Measurements from ENCODE around the gene TMEM150B. TPM values are rescaled to one million over a fixed set of nuclear protein-coding genes. Genes with fewer than 3 reads are reported as not detected.

TMEM150B gene
- total and polyA plus RNA-seq, 2 donors (not counting 1 experiment from before 2014, with no cell fraction given), result 1.4 TPM; not detected in 1

GRCh38 chr19:55308281-55308680 lies 16.9 kb downstream of the TMEM150B start:
- H3K27me3 Mint-ChIP-seq, result no peaks in the 10 kb centered on the region
- Histone ChIP-seq H2AFZ (ENCODE audit: insufficient read depth, low read depth, low read length, poor library complexity, severe bottlenecking) (no peak overlapping the region), H3K27me3 (replicated peaks in 1 of 4; ENCODE audit: control extremely low read depth in 1 of 4, control insufficient read depth in 3 of 4, insufficient read depth in 4 of 4, low read length in 3 of 4) (no peaks in the 10 kb centered on the region), H3K4me3 (ENCODE audit: control extremely low read depth in 1 of 5, extremely low read depth in 1 of 5, insufficient read depth in 1 of 5, low read depth in 2 of 5, low read length in 4 of 5) (no peak overlapping the region), H4K20me1 (ENCODE audit: control insufficient read depth, insufficient read depth, low read length, poor library complexity, severe bottlenecking) (no peaks in the 10 kb centered on the region), H3K36me3 (replicated peaks in 1 of 2; ENCODE audit: control extremely low read depth in 1 of 2, control insufficient read depth in 1 of 2, extremely low read depth in 1 of 2, insufficient read depth in 2 of 2, low read length in 1 of 2) (no peaks in the 10 kb centered on the region), H3K4me1 (ENCODE audit: control insufficient read depth in 2 of 2, insufficient read depth in 2 of 2, low read length in 2 of 2) (no peaks in the 10 kb centered on the region), H3K4me2 (replicated peaks; ENCODE audit: low read depth, low read length, poor library complexity, severe bottlenecking) (no peak overlapping the region), H3K27ac (ENCODE audit: low read length in 2 of 2) (no peak overlapping the region), H3K9ac (ENCODE audit: low read length) (no peak overlapping the region), H3K9me3 (ENCODE audit: control extremely low read depth in 1 of 3, control insufficient read depth in 2 of 3, insufficient read depth in 1 of 3, low read length in 2 of 3) (peaks cover 0 to 13% (median 0%) of the 10 kb centered on the region in 3 donors), H3K79me2 (ENCODE audit: control insufficient read depth, insufficient read depth, low read length) (no peaks in the 10 kb centered on the region)
- intact Hi-C loops (cut with micrococcal nuclease), result no loop called here
- no peaks in the 10 kb centered on the region for H3K4me1 Mint-ChIP-seq
- ATAC-seq (ENCODE audit: low read depth) (no peak), DNase-seq (no peak)
- no peaks in the 10 kb centered on the region for H3K9me3 Mint-ChIP-seq (ENCODE audit: insufficient read depth)
- TF ChIP-seq, protein P1, sequence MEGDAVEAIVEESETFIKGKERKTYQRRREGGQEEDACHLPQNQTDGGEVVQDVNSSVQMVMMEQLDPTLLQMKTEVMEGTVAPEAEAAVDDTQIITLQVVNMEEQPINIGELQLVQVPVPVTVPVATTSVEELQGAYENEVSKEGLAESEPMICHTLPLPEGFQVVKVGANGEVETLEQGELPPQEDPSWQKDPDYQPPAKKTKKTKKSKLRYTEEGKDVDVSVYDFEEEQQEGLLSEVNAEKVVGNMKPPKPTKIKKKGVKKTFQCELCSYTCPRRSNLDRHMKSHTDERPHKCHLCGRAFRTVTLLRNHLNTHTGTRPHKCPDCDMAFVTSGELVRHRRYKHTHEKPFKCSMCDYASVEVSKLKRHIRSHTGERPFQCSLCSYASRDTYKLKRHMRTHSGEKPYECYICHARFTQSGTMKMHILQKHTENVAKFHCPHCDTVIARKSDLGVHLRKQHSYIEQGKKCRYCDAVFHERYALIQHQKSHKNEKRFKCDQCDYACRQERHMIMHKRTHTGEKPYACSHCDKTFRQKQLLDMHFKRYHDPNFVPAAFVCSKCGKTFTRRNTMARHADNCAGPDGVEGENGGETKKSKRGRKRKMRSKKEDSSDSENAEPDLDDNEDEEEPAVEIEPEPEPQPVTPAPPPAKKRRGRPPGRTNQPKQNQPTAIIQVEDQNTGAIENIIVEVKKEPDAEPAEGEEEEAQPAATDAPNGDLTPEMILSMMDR (IDR thresholded peaks at IDR 0.05), result no peak
- no peak for TF ChIP-seq EZH2 (IDR thresholded peaks at IDR 0.05; ENCODE audit: borderline replicate concordance, insufficient read depth, low read depth, low read length, poor library complexity, severe bottlenecking)
- CTCF ChIA-PET, result no interaction called here
- WGBS (ENCODE audit: insufficient coverage), result 75% methylated on average over 6 of the region's 11 CpGs
- H3K4me3 Mint-ChIP-seq, result no peak overlapping the region
- no peak overlapping the region for H3K27ac Mint-ChIP-seq
- POLR2A ChIA-PET, result no interaction called here

DNA sequence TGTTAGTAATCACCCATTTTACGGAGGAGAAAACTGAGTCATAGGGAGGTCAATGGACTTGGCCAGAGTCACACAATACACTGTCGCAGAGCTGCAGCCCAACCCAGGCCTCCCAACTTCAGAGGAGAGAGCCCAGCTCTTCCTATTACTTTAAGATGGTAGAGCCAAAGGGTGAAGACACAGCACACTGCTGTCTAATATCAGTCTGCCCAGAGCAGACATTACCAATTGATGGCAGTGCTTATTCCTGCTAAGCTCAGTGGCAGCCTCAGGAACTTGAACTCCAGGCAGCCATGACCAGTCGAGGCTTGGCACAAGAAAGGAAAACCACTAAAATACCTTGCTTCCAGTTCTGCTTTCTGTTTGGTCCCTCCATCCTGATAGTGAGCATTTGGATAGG lies 18.4 kb downstream of the TMEM150B start:
- Histone ChIP-seq H3K9ac (ENCODE audit: low read length) (no peak overlapping the region), H3K27ac (ENCODE audit: low read length in 2 of 2) (no peak overlapping the region), H3K27me3 (replicated peaks in 1 of 4; ENCODE audit: control extremely low read depth in 1 of 4, control insufficient read depth in 3 of 4, insufficient read depth in 4 of 4, low read length in 3 of 4) (no peaks in the 10 kb centered on the region), H3K9me3 (ENCODE audit: control extremely low read depth in 1 of 3, control insufficient read depth in 2 of 3, insufficient read depth in 1 of 3, low read length in 2 of 3) (peaks cover 0 to 13% (median 0%) of the 10 kb centered on the region in 3 donors), H3K79me2 (ENCODE audit: control insufficient read depth, insufficient read depth, low read length) (no peaks in the 10 kb centered on the region), H3K4me2 (replicated peaks; ENCODE audit: low read depth, low read length, poor library complexity, severe bottlenecking) (no peak overlapping the region), H4K20me1 (ENCODE audit: control insufficient read depth, insufficient read depth, low read length, poor library complexity, severe bottlenecking) (no peaks in the 10 kb centered on the region), H3K36me3 (replicated peaks in 1 of 2; ENCODE audit: control extremely low read depth in 1 of 2, control insufficient read depth in 1 of 2, extremely low read depth in 1 of 2, insufficient read depth in 2 of 2, low read length in 1 of 2) (no peaks in the 10 kb centered on the region), H2AFZ (ENCODE audit: insufficient read depth, low read depth, low read length, poor library complexity, severe bottlenecking) (no peak overlapping the region), H3K4me1 (ENCODE audit: control insufficient read depth in 2 of 2, insufficient read depth in 2 of 2, low read length in 2 of 2) (peaks cover 4 to 8% of the 10 kb centered on the region in 2 donors), H3K4me3 (ENCODE audit: control extremely low read depth in 1 of 5, extremely low read depth in 1 of 5, insufficient read depth in 1 of 5, low read depth in 2 of 5, low read length in 4 of 5) (no peak overlapping the region)
- peaks cover 4% of the 10 kb centered on the region for H3K4me1 Mint-ChIP-seq
- 100% methylated on average over 2 of the region's 3 CpGs for WGBS (ENCODE audit: insufficient coverage)
- H3K27ac Mint-ChIP-seq, result no peak overlapping the region
- no peaks in the 10 kb centered on the region for H3K9me3 Mint-ChIP-seq (ENCODE audit: insufficient read depth)
- POLR2A ChIA-PET, result interaction anchor here (1.1 kb wide), 1 partner anchor 33 kb away, joined by 3 read pairs; the partner anchor contains the start of gene KMT5C
- H3K27me3 Mint-ChIP-seq, result no peaks in the 10 kb centered on the region
- no peak for TF ChIP-seq EZH2 (IDR thresholded peaks at IDR 0.05; ENCODE audit: borderline replicate concordance, insufficient read depth, low read depth, low read length, poor library complexity, severe bottlenecking)
- TF ChIP-seq, protein P1 (IDR thresholded peaks at IDR 0.05), result no peak
- DNase-seq (no peak), ATAC-seq (ENCODE audit: low read depth) (no peak)
- CTCF ChIA-PET, result no interaction called here
- H3K4me3 Mint-ChIP-seq, result no peak overlapping the region
- intact Hi-C loops (cut with micrococcal nuclease), result no loop called here
